MM.1S (cell line): ENCODE data around the gene PLPPR3.

Experiments used
- CTCF ChIP-seq: fragments of 300-600 bp; sonication (generic); IDR thresholded peaks from 2 replicates; pipeline ENCODE4 v1.5.1; 2016; ENCODE audit warnings: antibody characterized with exemption, low read length, mixed read lengths
- EZH2 ChIP-seq: fragments of 300-600 bp; sonication (generic); optimal IDR thresholded peaks from 2 replicates; pipeline ENCODE3; 2017; ENCODE audit warnings: low read depth, mild to moderate bottlenecking, antibody characterized with exemption, low read length, mixed read lengths
- EZH2phosphoT487 ChIP-seq: fragments of 300-600 bp; sonication (generic); IDR thresholded peaks from 2 replicates; pipeline ENCODE4 v1.6.1; 2018; ENCODE audit warnings: antibody characterized with exemption, low read length

- TF ChIP-seq CTCF (no peak), EZH2 (no peak), EZH2phosphoT487 (no peak)
Observed at GRCh38 chr19:797528-798414, 24.0 kb downstream of the PLPPR3 start.
